Neural cell (in vitro differentiated cells): ENCODE measurements around the gene DGLUCY. TPM values are rescaled to one million over a fixed set of nuclear protein-coding genes. Genes with fewer than 3 reads are reported as not detected.
"Not testable (repeated sequence)": the region's sequence is repeated elsewhere in the genome, so short reads cannot be mapped to it uniquely, and the experiment has no call there.

Experiments used
- H2AFZ ChIP-seq: fragments of 200-600, 300-800 bp; sonication (generic), shearing (Covaris generic); 2 replicates; pipeline ENCODE4 v1.6.0; 2014; ENCODE audit warnings: low read depth, mild to moderate bottlenecking, antibody characterized with exemption, low read length, moderate library complexity
- H3F3A ChIP-seq: fragments of 200-600 bp; shearing (Covaris generic); 2 replicates; pipeline ENCODE4 v1.6.1; 2016; ENCODE audit warnings: mild to moderate bottlenecking, moderate library complexity, mixed read lengths, antibody characterized with exemption, low read length; ENCODE audit not compliant: insufficient read depth, poor library complexity, severe bottlenecking
- H3K27ac ChIP-seq: fragments of 200-600, 300-800 bp; sonication (generic), shearing (Covaris generic); 2 replicates; pipeline ENCODE4 v1.5.1; 2014; ENCODE audit warnings: mild to moderate bottlenecking, low read length, moderate library complexity
- H3K27me3 ChIP-seq: fragments of 300-800, 200-600 bp; sonication (generic), shearing (Covaris generic); 2 replicates; pipeline ENCODE4 v1.6.0; 2014; ENCODE audit warnings: mild to moderate bottlenecking, low read depth, low read length, moderate library complexity; ENCODE audit not compliant: insufficient read depth
- H3K36me3 ChIP-seq: fragments of 300-800, 200-600 bp; sonication (generic), shearing (Covaris generic); 2 replicates; pipeline ENCODE4 v1.5.1; 2014; ENCODE audit warnings: mild to moderate bottlenecking, antibody characterized with exemption, low read length, moderate library complexity; ENCODE audit not compliant: insufficient read depth
- H3K4me2 ChIP-seq: fragments of 300-800, 200-600 bp; sonication (generic), shearing (Covaris generic); 2 replicates; pipeline ENCODE4 v1.6.0; 2014; ENCODE audit warnings: mild to moderate bottlenecking, low read length
- H3K4me3 ChIP-seq: fragments of 300-800, 200-600 bp; sonication (generic), shearing (Covaris generic); 2 replicates; pipeline ENCODE4 v1.5.1; 2014; ENCODE audit warnings: mild to moderate bottlenecking, low read length, moderate library complexity
- H3K79me2 ChIP-seq: fragments of 200-600 bp; shearing (Covaris generic); replicated peaks from 2 replicates; pipeline ENCODE4 v1.6.0; 2014; ENCODE audit warnings: mild to moderate bottlenecking, low read length, moderate library complexity; ENCODE audit not compliant: insufficient read depth
- H3K9ac ChIP-seq: fragments of 300-800, 200-600 bp; sonication (generic), shearing (Covaris generic); 2 replicates; pipeline ENCODE4 v1.6.1; 2016; ENCODE audit warnings: mild to moderate bottlenecking, low read length, mixed read lengths
- H3K9me2 ChIP-seq: fragments of 200-600 bp; shearing (Covaris generic); 2 replicates; pipeline ENCODE4 v1.6.1; 2016; ENCODE audit warnings: mild to moderate bottlenecking, low read length, mixed read lengths; ENCODE audit not compliant: insufficient read depth
- H3K9me3 ChIP-seq: fragments of 200-600, 300-800 bp; sonication (generic), shearing (Covaris generic); 2 replicates; pipeline ENCODE4 v1.6.1; 2016; ENCODE audit warnings: mild to moderate bottlenecking, mixed run types, low read length, moderate library complexity, mixed read lengths
- H4K20me1 ChIP-seq: fragments of 200-600 bp; shearing (Covaris generic); 2 replicates; pipeline ENCODE4 v1.6.1; 2016; ENCODE audit warnings: mild to moderate bottlenecking, mixed run types; ENCODE audit not compliant: insufficient read depth
- EP300 ChIP-seq: fragments of 450-650 bp; conservative IDR thresholded peaks from 2 replicates; pipeline ENCODE4 v1.6.1; 2014; ENCODE audit warnings: antibody characterized with exemption, mild to moderate bottlenecking, moderate library complexity; ENCODE audit not compliant: poor library complexity, severe bottlenecking
- EZH2 ChIP-seq: fragments of 200-600, 300-800 bp; shearing (Covaris generic), sonication (generic); IDR thresholded peaks from 2 replicates; pipeline ENCODE4 v1.6.1; 2014; ENCODE audit warnings: antibody characterized with exemption, low read length, borderline replicate concordance, mild to moderate bottlenecking; ENCODE audit not compliant: insufficient read depth, poor library complexity, severe bottlenecking
- MXI1 ChIP-seq: fragments of 450-650 bp; conservative IDR thresholded peaks from 2 replicates; pipeline ENCODE4 v1.6.1; 2014; ENCODE audit warnings: antibody characterized with exemption, mild to moderate bottlenecking; ENCODE audit not compliant: poor library complexity, severe bottlenecking
- POLR2AphosphoS5 ChIP-seq: IDR thresholded peaks from 2 replicates; pipeline ENCODE4 v1.6.1; 2012
- RAD21 ChIP-seq: fragments of 450-650 bp; conservative IDR thresholded peaks from 2 replicates; pipeline ENCODE4 v1.6.1; 2014; ENCODE audit warnings: antibody characterized with exemption, mild to moderate bottlenecking, moderate library complexity
- SMC3 ChIP-seq: fragments of 450-650 bp; conservative IDR thresholded peaks from 2 replicates; pipeline ENCODE4 v1.6.1; 2014; ENCODE audit warnings: antibody characterized with exemption, mild to moderate bottlenecking, moderate library complexity; ENCODE audit not compliant: poor library complexity
- TAF1 ChIP-seq: IDR thresholded peaks from 2 replicates; pipeline ENCODE4 v1.6.1; 2012; ENCODE audit warnings: low read depth
- polyA plus RNA-seq: library from polyadenylated mRNA; depleted of rRNA; stranded (reverse); fragments of >200 nt; gene quantifications from 2 replicates; pipeline ENCODE4 v1.2.3, GENCODE V29; 2014
- TF ChIP-seq, protein P1 (sequence below): fragments of 450-650 bp; IDR thresholded peaks from 2 replicates; pipeline ENCODE4 v1.5.1; 2014; ENCODE audit warnings: antibody characterized with exemption, mild to moderate bottlenecking, moderate library complexity; ENCODE audit not compliant: poor library complexity, severe bottlenecking
- TF ChIP-seq, protein P2 (sequence below): IDR thresholded peaks from 2 replicates; pipeline ENCODE4 v1.6.1; 2012; ENCODE audit warnings: borderline replicate concordance

DGLUCY gene
- polyA plus RNA-seq, 1 donor from 2014 or later, result 30.5 TPM

DNA sequence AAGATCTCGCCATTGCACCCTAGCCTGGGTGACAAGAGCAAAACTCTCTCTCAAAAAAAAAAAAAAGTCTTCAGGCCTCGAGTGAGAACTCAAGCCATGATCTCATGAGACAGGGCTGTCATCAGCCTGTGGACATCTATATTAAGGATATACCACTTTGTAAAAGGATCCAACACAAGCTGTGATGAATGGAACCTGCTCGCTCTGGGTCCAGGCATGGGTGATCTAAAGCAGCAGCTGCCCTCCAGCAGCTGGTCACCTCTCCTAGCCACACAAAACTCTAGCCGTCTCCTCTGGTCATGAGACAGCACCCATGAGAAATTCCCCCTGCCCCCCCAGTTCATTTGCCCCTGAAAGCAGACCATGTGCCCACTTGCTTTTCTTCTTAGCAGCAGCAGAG is 19.1 kb upstream of the DGLUCY start:
- Histone ChIP-seq H3K27ac (no peak overlapping the region), H4K20me1 (no peaks in the 10 kb centered on the region), H3F3A (no peaks in the 10 kb centered on the region), H3K79me2 (no peaks in the 10 kb centered on the region), H3K36me3 (no peaks in the 10 kb centered on the region), H3K4me2 (no peak overlapping the region), H3K9me3 (no peaks in the 10 kb centered on the region), H3K9ac (no peak overlapping the region), H3K27me3 (no peaks in the 10 kb centered on the region), H3K9me2 (no peaks in the 10 kb centered on the region), H2AFZ (no peak overlapping the region), H3K4me3 (no peak overlapping the region)
- TF ChIP-seq, protein P1, sequence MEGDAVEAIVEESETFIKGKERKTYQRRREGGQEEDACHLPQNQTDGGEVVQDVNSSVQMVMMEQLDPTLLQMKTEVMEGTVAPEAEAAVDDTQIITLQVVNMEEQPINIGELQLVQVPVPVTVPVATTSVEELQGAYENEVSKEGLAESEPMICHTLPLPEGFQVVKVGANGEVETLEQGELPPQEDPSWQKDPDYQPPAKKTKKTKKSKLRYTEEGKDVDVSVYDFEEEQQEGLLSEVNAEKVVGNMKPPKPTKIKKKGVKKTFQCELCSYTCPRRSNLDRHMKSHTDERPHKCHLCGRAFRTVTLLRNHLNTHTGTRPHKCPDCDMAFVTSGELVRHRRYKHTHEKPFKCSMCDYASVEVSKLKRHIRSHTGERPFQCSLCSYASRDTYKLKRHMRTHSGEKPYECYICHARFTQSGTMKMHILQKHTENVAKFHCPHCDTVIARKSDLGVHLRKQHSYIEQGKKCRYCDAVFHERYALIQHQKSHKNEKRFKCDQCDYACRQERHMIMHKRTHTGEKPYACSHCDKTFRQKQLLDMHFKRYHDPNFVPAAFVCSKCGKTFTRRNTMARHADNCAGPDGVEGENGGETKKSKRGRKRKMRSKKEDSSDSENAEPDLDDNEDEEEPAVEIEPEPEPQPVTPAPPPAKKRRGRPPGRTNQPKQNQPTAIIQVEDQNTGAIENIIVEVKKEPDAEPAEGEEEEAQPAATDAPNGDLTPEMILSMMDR, result no peak
- no peak for TF ChIP-seq POLR2AphosphoS5
- TF ChIP-seq RAD21, result no peak
- TF ChIP-seq, protein P2, sequence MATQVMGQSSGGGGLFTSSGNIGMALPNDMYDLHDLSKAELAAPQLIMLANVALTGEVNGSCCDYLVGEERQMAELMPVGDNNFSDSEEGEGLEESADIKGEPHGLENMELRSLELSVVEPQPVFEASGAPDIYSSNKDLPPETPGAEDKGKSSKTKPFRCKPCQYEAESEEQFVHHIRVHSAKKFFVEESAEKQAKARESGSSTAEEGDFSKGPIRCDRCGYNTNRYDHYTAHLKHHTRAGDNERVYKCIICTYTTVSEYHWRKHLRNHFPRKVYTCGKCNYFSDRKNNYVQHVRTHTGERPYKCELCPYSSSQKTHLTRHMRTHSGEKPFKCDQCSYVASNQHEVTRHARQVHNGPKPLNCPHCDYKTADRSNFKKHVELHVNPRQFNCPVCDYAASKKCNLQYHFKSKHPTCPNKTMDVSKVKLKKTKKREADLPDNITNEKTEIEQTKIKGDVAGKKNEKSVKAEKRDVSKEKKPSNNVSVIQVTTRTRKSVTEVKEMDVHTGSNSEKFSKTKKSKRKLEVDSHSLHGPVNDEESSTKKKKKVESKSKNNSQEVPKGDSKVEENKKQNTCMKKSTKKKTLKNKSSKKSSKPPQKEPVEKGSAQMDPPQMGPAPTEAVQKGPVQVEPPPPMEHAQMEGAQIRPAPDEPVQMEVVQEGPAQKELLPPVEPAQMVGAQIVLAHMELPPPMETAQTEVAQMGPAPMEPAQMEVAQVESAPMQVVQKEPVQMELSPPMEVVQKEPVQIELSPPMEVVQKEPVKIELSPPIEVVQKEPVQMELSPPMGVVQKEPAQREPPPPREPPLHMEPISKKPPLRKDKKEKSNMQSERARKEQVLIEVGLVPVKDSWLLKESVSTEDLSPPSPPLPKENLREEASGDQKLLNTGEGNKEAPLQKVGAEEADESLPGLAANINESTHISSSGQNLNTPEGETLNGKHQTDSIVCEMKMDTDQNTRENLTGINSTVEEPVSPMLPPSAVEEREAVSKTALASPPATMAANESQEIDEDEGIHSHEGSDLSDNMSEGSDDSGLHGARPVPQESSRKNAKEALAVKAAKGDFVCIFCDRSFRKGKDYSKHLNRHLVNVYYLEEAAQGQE, result no peak
- no peak for TF ChIP-seq MXI1
- no peak for TF ChIP-seq TAF1
- TF ChIP-seq EZH2, result no peak

DNA sequence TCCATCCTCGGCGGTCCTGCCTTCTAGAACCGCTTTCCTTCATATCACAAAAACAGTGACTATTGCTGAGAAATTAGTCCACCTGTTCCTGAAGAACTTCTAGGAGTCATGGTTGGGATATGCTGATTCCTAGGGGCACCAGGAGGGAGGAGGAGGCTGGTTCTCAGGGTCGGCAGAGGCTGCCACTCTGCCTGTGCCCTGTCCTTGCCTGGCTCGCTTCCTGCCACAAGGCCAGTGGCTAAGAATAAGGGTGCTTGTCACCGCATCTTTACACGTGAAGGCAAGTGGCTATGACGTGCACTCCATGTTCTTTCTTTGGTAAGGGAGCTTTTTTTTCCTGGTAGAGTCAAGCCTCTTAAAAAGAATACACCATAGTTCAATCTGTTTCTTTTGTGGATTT is 18.7 kb upstream of the DGLUCY start:
- Histone ChIP-seq H3K4me2 (no peak overlapping the region), H3K79me2 (no peaks in the 10 kb centered on the region), H4K20me1 (no peaks in the 10 kb centered on the region), H3K9ac (no peak overlapping the region), H3K27ac (no peak overlapping the region), H3K36me3 (no peaks in the 10 kb centered on the region), H3K9me2 (no peaks in the 10 kb centered on the region), H2AFZ (no peak overlapping the region), H3K4me3 (no peak overlapping the region), H3K27me3 (no peaks in the 10 kb centered on the region), H3K9me3 (no peaks in the 10 kb centered on the region), H3F3A (no peaks in the 10 kb centered on the region)
- TF ChIP-seq, protein P2, result no peak
- TF ChIP-seq, protein P1, result no peak
- TF ChIP-seq EP300 (no peak), RAD21 (no peak), MXI1 (no peak), POLR2AphosphoS5 (no peak), EZH2 (no peak), TAF1 (no peak), SMC3 (no peak)

DNA sequence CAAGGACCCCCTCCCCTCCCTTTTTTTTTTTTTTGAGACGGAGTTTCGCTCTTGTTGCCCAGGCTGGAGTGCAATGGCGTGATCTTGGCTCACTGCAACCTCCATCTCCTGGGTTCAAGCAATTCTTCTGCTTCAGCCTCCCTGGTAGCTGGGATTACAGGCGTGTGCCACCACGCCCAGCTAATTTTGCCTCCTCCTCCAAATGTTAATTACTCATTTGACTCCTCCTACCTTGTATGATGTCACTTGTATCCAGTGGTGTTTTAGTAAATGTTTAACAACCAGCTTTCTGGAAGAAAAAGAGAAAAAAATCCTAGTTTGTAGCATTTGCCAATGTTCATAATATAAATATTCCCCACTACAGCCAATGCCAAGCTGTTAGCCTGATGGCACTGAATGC is 16.2 kb upstream of the DGLUCY start:
- H3K9me3 ChIP-seq, H3F3A ChIP-seq, H3K9me2 ChIP-seq, H3K27ac ChIP-seq, H2AFZ ChIP-seq, H3K4me3 ChIP-seq, H3K27me3 ChIP-seq, H3K4me2 ChIP-seq, H3K36me3 ChIP-seq, H4K20me1 ChIP-seq, H3K79me2 ChIP-seq, H3K9ac ChIP-seq: not testable (repeated sequence)
